Measurements from ENCODE around the gene BYSL. TPM values are rescaled to one million over a fixed set of nuclear protein-coding genes. Genes with fewer than 3 reads are reported as not detected.
"Not testable (repeated sequence)": the region's sequence is repeated elsewhere in the genome, so short reads cannot be mapped to it uniquely, and the experiment has no call there.

BYSL gene
- polyA plus RNA-seq, 4 donors: 3.8 to 16.1 (median 9.4) TPM

GRCh38 chr6:41941280-41942066 lies 20.2 kb downstream of the BYSL start, which contains the start of gene CCND3:
Gene CCND3, minus strand, starts transcription at chr6:41941808. Its CDS starts 159 bp downstream, at chr6:41941649.
- peak within 1 kb of the TSS; percentile 81 to 90 (median 88) for H3K27ac ChIP-seq (ENCODE audit: low read depth in 1 of 3, low read length in 2 of 3)
- WGBS, 3 donors: 0 to 1% (median 0%) methylated on average over 69 to 87 of the region's 87 CpGs
- H3K27me3 ChIP-seq (ENCODE audit: control insufficient read depth in 3 of 3, insufficient read depth in 3 of 3, low read length in 3 of 3): no peaks in the 10 kb centered on the region
- peaks cover 7 to 48% (median 27%) of the 10 kb centered on the region in 3 donors for H3K4me1 ChIP-seq (ENCODE audit: control insufficient read depth in 3 of 3, insufficient read depth in 2 of 3, low read depth in 1 of 3, low read length in 2 of 3)
- DNase-seq: peak; percentile 92 to 95
- FAIRE-seq: no peak
- H3K36me3 ChIP-seq (ENCODE audit: control insufficient read depth in 3 of 3, insufficient read depth in 2 of 3, low read depth in 1 of 3, low read length in 3 of 3): peaks cover 0 to 27% (median 2%) of the 10 kb centered on the region in 3 donors
- H3K9me3 ChIP-seq (ENCODE audit: control insufficient read depth in 2 of 2, insufficient read depth in 1 of 2, low read depth in 1 of 2, low read length in 1 of 2): no peaks in the 10 kb centered on the region
- peak within 1 kb of the TSS; percentile 66 to 82 (median 76) for H3K4me3 ChIP-seq (ENCODE audit: low read depth in 1 of 3, low read length in 3 of 3)

- Histone ChIP-seq H3K9me3 (ENCODE audit: control insufficient read depth in 2 of 2, insufficient read depth in 1 of 2, low read depth in 1 of 2, low read length in 1 of 2) (no peaks in the 10 kb centered on the region), H3K27me3 (ENCODE audit: control insufficient read depth in 3 of 3, insufficient read depth in 3 of 3, low read length in 3 of 3) (no peaks in the 10 kb centered on the region), H3K4me1 (ENCODE audit: control insufficient read depth in 3 of 3, insufficient read depth in 2 of 3, low read depth in 1 of 3, low read length in 2 of 3) (peaks cover 7 to 40% (median 27%) of the 10 kb centered on the region in 3 donors), H3K27ac (ENCODE audit: low read depth in 1 of 3, low read length in 2 of 3) (peak overlapping the region; percentile 56 to 82 (median 78)), H3K36me3 (ENCODE audit: control insufficient read depth in 3 of 3, insufficient read depth in 2 of 3, low read depth in 1 of 3, low read length in 3 of 3) (peaks cover 0 to 19% (median 0%) of the 10 kb centered on the region in 3 donors), H3K4me3 (ENCODE audit: low read depth in 1 of 3, low read length in 3 of 3) (peak overlapping the region; percentile 66 to 82 (median 76))
- 31 to 37% (median 32%) methylated on average over 20 of the region's 20 CpGs for WGBS, 3 donors
- no peak for DNase-seq
- no peak for FAIRE-seq
These were observed 21.0 kb downstream of the BYSL start for GRCh38 chr6:41942067-41942851.

- H3K4me3 ChIP-seq (ENCODE audit: low read depth in 1 of 3, low read length in 3 of 3); H3K9me3 ChIP-seq (ENCODE audit: control insufficient read depth in 2 of 2, insufficient read depth in 1 of 2, low read depth in 1 of 2, low read length in 1 of 2); H3K27ac ChIP-seq (ENCODE audit: low read depth in 1 of 3, low read length in 2 of 3); H3K27me3 ChIP-seq (ENCODE audit: control insufficient read depth in 3 of 3, insufficient read depth in 3 of 3, low read length in 3 of 3); FAIRE-seq; DNase-seq: not testable (repeated sequence)
- Histone ChIP-seq H3K36me3 (ENCODE audit: control insufficient read depth in 3 of 3, insufficient read depth in 2 of 3, low read depth in 1 of 3, low read length in 3 of 3) (peaks cover 0 to 12% (median 0%) of the 10 kb centered on the region in 3 donors), H3K4me1 (ENCODE audit: control insufficient read depth in 3 of 3, insufficient read depth in 2 of 3, low read depth in 1 of 3, low read length in 2 of 3) (peaks cover 7 to 34% (median 27%) of the 10 kb centered on the region in 3 donors)
- 89 to 93% (median 91%) methylated on average over 14 of the region's 14 CpGs for WGBS, 3 donors
These were observed 21.6 kb downstream of the BYSL start for GRCh38 chr6:41942882-41943281.

GRCh38 chr6:41943456-41943855 lies 22.2 kb downstream of the BYSL start:
- Histone ChIP-seq H3K4me3 (ENCODE audit: low read depth in 1 of 3, low read length in 3 of 3) (no peak overlapping the region), H3K36me3 (ENCODE audit: control insufficient read depth in 3 of 3, insufficient read depth in 2 of 3, low read depth in 1 of 3, low read length in 3 of 3) (peaks cover 0 to 7% (median 0%) of the 10 kb centered on the region in 3 donors)
- no peak for FAIRE-seq

GRCh38 chr6:41947581-41948220 lies 26.4 kb downstream of the BYSL start:
- FAIRE-seq: no peak
- Histone ChIP-seq H3K36me3 (ENCODE audit: control insufficient read depth in 3 of 3, insufficient read depth in 2 of 3, low read depth in 1 of 3, low read length in 3 of 3) (no peaks in the 10 kb centered on the region), H3K4me1 (ENCODE audit: control insufficient read depth in 3 of 3, insufficient read depth in 2 of 3, low read depth in 1 of 3, low read length in 2 of 3) (no peaks in the 10 kb centered on the region), H3K27ac (ENCODE audit: low read depth in 1 of 3, low read length in 2 of 3) (no peak overlapping the region), H3K4me3 (ENCODE audit: low read depth in 1 of 3, low read length in 3 of 3) (no peak overlapping the region), H3K27me3 (ENCODE audit: control insufficient read depth in 3 of 3, insufficient read depth in 3 of 3, low read length in 3 of 3) (no peaks in the 10 kb centered on the region), H3K9me3 (ENCODE audit: control insufficient read depth in 2 of 2, insufficient read depth in 1 of 2, low read depth in 1 of 2, low read length in 1 of 2) (no peaks in the 10 kb centered on the region)
- WGBS, 3 donors: 84 to 91% (median 85%) methylated on average over 10 of the region's 10 CpGs
- DNase-seq: no peak

More at GRCh38 chr6:41943456-41943855, 22.2 kb downstream of the BYSL start:
- H3K9me3 ChIP-seq (ENCODE audit: control insufficient read depth in 2 of 2, insufficient read depth in 1 of 2, low read depth in 1 of 2, low read length in 1 of 2): no peaks in the 10 kb centered on the region
- peaks cover 7 to 28% (median 26%) of the 10 kb centered on the region in 3 donors for H3K4me1 ChIP-seq (ENCODE audit: control insufficient read depth in 3 of 3, insufficient read depth in 2 of 3, low read depth in 1 of 3, low read length in 2 of 3)
- no peak for DNase-seq
- no peak overlapping the region for H3K27ac ChIP-seq (ENCODE audit: low read depth in 1 of 3, low read length in 2 of 3)
- no peaks in the 10 kb centered on the region for H3K27me3 ChIP-seq (ENCODE audit: control insufficient read depth in 3 of 3, insufficient read depth in 3 of 3, low read length in 3 of 3)

- Histone ChIP-seq H3K4me1 (ENCODE audit: control insufficient read depth in 3 of 3, insufficient read depth in 2 of 3, low read depth in 1 of 3, low read length in 2 of 3) (no peaks in the 10 kb centered on the region), H3K36me3 (ENCODE audit: control insufficient read depth in 3 of 3, insufficient read depth in 2 of 3, low read depth in 1 of 3, low read length in 3 of 3) (peaks cover 0 to 2% (median 0%) of the 10 kb centered on the region in 3 donors), H3K27me3 (ENCODE audit: control insufficient read depth in 3 of 3, insufficient read depth in 3 of 3, low read length in 3 of 3) (no peaks in the 10 kb centered on the region), H3K4me3 (ENCODE audit: low read depth in 1 of 3, low read length in 3 of 3) (no peak overlapping the region), H3K9me3 (ENCODE audit: control insufficient read depth in 2 of 2, insufficient read depth in 1 of 2, low read depth in 1 of 2, low read length in 1 of 2) (no peaks in the 10 kb centered on the region), H3K27ac (ENCODE audit: low read depth in 1 of 3, low read length in 2 of 3) (no peak overlapping the region)
- 95 to 98% (median 95%) methylated on average over 2 of the region's 2 CpGs for WGBS, 3 donors
- FAIRE-seq (no peak), DNase-seq (no peak)
These were observed 33.4 kb downstream of the BYSL start for GRCh38 chr6:41954668-41955067.

GRCh38 chr6:41955412-41955811 lies 34.1 kb downstream of the BYSL start:
- H3K4me1 ChIP-seq (ENCODE audit: control insufficient read depth in 3 of 3, insufficient read depth in 2 of 3, low read depth in 1 of 3, low read length in 2 of 3): no peaks in the 10 kb centered on the region
- H3K27ac ChIP-seq (ENCODE audit: low read depth in 1 of 3, low read length in 2 of 3): no peak overlapping the region
- DNase-seq (no peak), FAIRE-seq (no peak)
- H3K4me3 ChIP-seq (ENCODE audit: low read depth in 1 of 3, low read length in 3 of 3): no peak overlapping the region
- H3K9me3 ChIP-seq (ENCODE audit: control insufficient read depth in 2 of 2, insufficient read depth in 1 of 2, low read depth in 1 of 2, low read length in 1 of 2): no peaks in the 10 kb centered on the region
- peaks cover 0 to 2% (median 0%) of the 10 kb centered on the region in 3 donors for H3K36me3 ChIP-seq (ENCODE audit: control insufficient read depth in 3 of 3, insufficient read depth in 2 of 3, low read depth in 1 of 3, low read length in 3 of 3)
- H3K27me3 ChIP-seq (ENCODE audit: control insufficient read depth in 3 of 3, insufficient read depth in 3 of 3, low read length in 3 of 3): no peaks in the 10 kb centered on the region
- 78 to 90% (median 87%) methylated on average over 2 of the region's 2 CpGs for WGBS, 3 donors

- Histone ChIP-seq H3K4me1 (ENCODE audit: control insufficient read depth in 3 of 3, insufficient read depth in 2 of 3, low read depth in 1 of 3, low read length in 2 of 3) (no peaks in the 10 kb centered on the region), H3K9me3 (ENCODE audit: control insufficient read depth in 2 of 2, insufficient read depth in 1 of 2, low read depth in 1 of 2, low read length in 1 of 2) (no peaks in the 10 kb centered on the region), H3K27me3 (ENCODE audit: control insufficient read depth in 3 of 3, insufficient read depth in 3 of 3, low read length in 3 of 3) (no peaks in the 10 kb centered on the region), H3K36me3 (ENCODE audit: control insufficient read depth in 3 of 3, insufficient read depth in 2 of 3, low read depth in 1 of 3, low read length in 3 of 3) (peaks cover 0 to 2% (median 0%) of the 10 kb centered on the region in 3 donors), H3K4me3 (ENCODE audit: low read depth in 1 of 3, low read length in 3 of 3) (no peak overlapping the region), H3K27ac (ENCODE audit: low read depth in 1 of 3, low read length in 2 of 3) (no peak overlapping the region)
- FAIRE-seq: no peak
- no peak for DNase-seq
- 69 to 75% (median 69%) methylated on average over 4 of the region's 4 CpGs for WGBS, 3 donors
These were observed 35.8 kb downstream of the BYSL start for GRCh38 chr6:41957117-41957516.
